ENCODE results near the gene ACSL4. TPM values are rescaled to one million over a fixed set of nuclear protein-coding genes. Genes with fewer than 3 reads are reported as not detected.

ACSL4 gene
- total RNA-seq, 1 experiment from 2014 or later: 38.3 TPM

- H3K9me3 ChIP-seq: no peaks in the 10 kb centered on the region
- H3K27me3 Mint-ChIP-seq (ENCODE audit: insufficient read depth, unreplicated experiment): no peaks in the 10 kb centered on the region
- H3K36me3 ChIP-seq (ENCODE audit: control insufficient read depth, insufficient read depth, low read length): no peaks in the 10 kb centered on the region
- H3K36me3 Mint-ChIP-seq (ENCODE audit: insufficient read depth, unreplicated experiment): peaks cover 5% of the 10 kb centered on the region
- BruUV-seq (replicated peaks): no TSS peak
- intact Hi-C loops (cut with micrococcal nuclease; ENCODE audit: unreplicated experiment): no loop called here
- no peak overlapping the region for H3K4me3 ChIP-seq (ENCODE audit: low read depth, low read length)
- no peak for DNase-seq
- no peaks in the 10 kb centered on the region for H3K9me3 Mint-ChIP-seq (ENCODE audit: unreplicated experiment)
- H3K27me3 ChIP-seq (replicated peaks; ENCODE audit: control insufficient read depth, insufficient read depth, low read length): no peaks in the 10 kb centered on the region
- H3K4me1 Mint-ChIP-seq (ENCODE audit: low read depth, unreplicated experiment): no peaks in the 10 kb centered on the region
- H3K4me1 ChIP-seq: no peaks in the 10 kb centered on the region
- no peak overlapping the region for H3K27ac Mint-ChIP-seq (ENCODE audit: unreplicated experiment)
- CTCF ChIA-PET: no interaction called here
- POLR2A ChIA-PET: no interaction called here
- no peak for TF ChIP-seq CTCF (IDR thresholded peaks at IDR 0.05; ENCODE audit: insufficient read depth in 1 of 2, low read depth in 1 of 2, low read length in 1 of 2, severe bottlenecking in 1 of 2, unreplicated experiment in 1 of 2)
- no peak overlapping the region for H3K4me3 Mint-ChIP-seq (ENCODE audit: unreplicated experiment)
Observed at GRCh38 chrX:109697855-109698254, 35.2 kb downstream of the ACSL4 start.

- no peaks in the 10 kb centered on the region for H3K36me3 ChIP-seq (ENCODE audit: control insufficient read depth, insufficient read depth, low read length)
- TF ChIP-seq CTCF (IDR thresholded peaks at IDR 0.05; ENCODE audit: insufficient read depth in 1 of 2, low read depth in 1 of 2, low read length in 1 of 2, severe bottlenecking in 1 of 2, unreplicated experiment in 1 of 2): no peak
- no peak for DNase-seq
- H3K4me3 ChIP-seq (ENCODE audit: low read depth, low read length): no peak overlapping the region
- POLR2A ChIA-PET: no interaction called here
- peaks cover 5% of the 10 kb centered on the region for H3K36me3 Mint-ChIP-seq (ENCODE audit: insufficient read depth, unreplicated experiment)
- H3K27me3 ChIP-seq (replicated peaks; ENCODE audit: control insufficient read depth, insufficient read depth, low read length): no peaks in the 10 kb centered on the region
- CTCF ChIA-PET: no interaction called here
- no peaks in the 10 kb centered on the region for H3K4me1 ChIP-seq
- intact Hi-C loops (cut with micrococcal nuclease; ENCODE audit: unreplicated experiment): no loop called here
- H3K4me1 Mint-ChIP-seq (ENCODE audit: low read depth, unreplicated experiment): no peaks in the 10 kb centered on the region
- H3K4me3 Mint-ChIP-seq (ENCODE audit: unreplicated experiment): no peak overlapping the region
- BruUV-seq (replicated peaks): no TSS peak
- H3K27ac Mint-ChIP-seq (ENCODE audit: unreplicated experiment): no peak overlapping the region
- H3K9me3 Mint-ChIP-seq (ENCODE audit: unreplicated experiment): no peaks in the 10 kb centered on the region
- H3K9me3 ChIP-seq: no peaks in the 10 kb centered on the region
- no peaks in the 10 kb centered on the region for H3K27me3 Mint-ChIP-seq (ENCODE audit: insufficient read depth, unreplicated experiment)
Observed at GRCh38 chrX:109696146-109696740, 36.8 kb downstream of the ACSL4 start.

DNA sequence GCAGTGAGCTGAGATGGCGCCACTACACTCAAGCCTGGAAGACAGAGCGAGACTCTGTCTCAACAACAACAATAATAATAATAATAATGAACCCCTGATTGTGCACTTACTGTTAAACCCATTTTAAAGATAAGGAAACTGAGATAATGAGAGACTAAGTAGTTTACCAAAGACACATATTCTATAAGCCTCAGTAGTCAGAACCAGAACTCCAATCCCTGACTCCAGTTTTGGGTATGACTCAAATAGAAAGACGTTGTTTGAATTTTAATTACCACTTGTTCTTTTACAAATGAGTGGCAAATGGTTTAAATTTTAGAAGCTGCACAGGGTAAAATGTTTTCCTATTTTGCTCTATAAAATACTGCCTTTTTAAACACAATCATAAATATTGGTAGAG is 37.4 kb downstream of the ACSL4 start:
- H3K36me3 ChIP-seq (ENCODE audit: control insufficient read depth, insufficient read depth, low read length): no peaks in the 10 kb centered on the region
- H3K4me3 ChIP-seq (ENCODE audit: low read depth, low read length): no peak overlapping the region
- no peaks in the 10 kb centered on the region for H3K9me3 ChIP-seq
- no peaks in the 10 kb centered on the region for H3K4me1 ChIP-seq
- no peaks in the 10 kb centered on the region for H3K27me3 Mint-ChIP-seq (ENCODE audit: insufficient read depth, unreplicated experiment)
- intact Hi-C loops (cut with micrococcal nuclease; ENCODE audit: unreplicated experiment): no loop called here
- CTCF ChIA-PET: no interaction called here
- H3K4me3 Mint-ChIP-seq (ENCODE audit: unreplicated experiment): no peak overlapping the region
- no peak for TF ChIP-seq CTCF (IDR thresholded peaks at IDR 0.05; ENCODE audit: insufficient read depth in 1 of 2, low read depth in 1 of 2, low read length in 1 of 2, severe bottlenecking in 1 of 2, unreplicated experiment in 1 of 2)
- no peaks in the 10 kb centered on the region for H3K4me1 Mint-ChIP-seq (ENCODE audit: low read depth, unreplicated experiment)
- no peaks in the 10 kb centered on the region for H3K9me3 Mint-ChIP-seq (ENCODE audit: unreplicated experiment)
- POLR2A ChIA-PET: no interaction called here
- peaks cover 5% of the 10 kb centered on the region for H3K36me3 Mint-ChIP-seq (ENCODE audit: insufficient read depth, unreplicated experiment)
- BruUV-seq (replicated peaks): no TSS peak
- no peaks in the 10 kb centered on the region for H3K27me3 ChIP-seq (replicated peaks; ENCODE audit: control insufficient read depth, insufficient read depth, low read length)
- no peak overlapping the region for H3K27ac Mint-ChIP-seq (ENCODE audit: unreplicated experiment)
- no peak for DNase-seq

Measured in Caco-2 (cell line).